ENCODE results near the gene MYO3B. TPM values are rescaled to one million over a fixed set of nuclear protein-coding genes. Genes with fewer than 3 reads are reported as not detected.

Gene MYO3B
- total RNA-seq, 2 experiments from 2014 or later: not detected

GRCh38 chr2:170284205-170284604 is 106.3 kb downstream of the MYO3B start:
- TF ChIP-seq EZH2phosphoT487 (IDR thresholded peaks at IDR 0.05; ENCODE audit: borderline replicate concordance, low read depth, low read length): no peak
- no peak for TF ChIP-seq CTCF (conservative IDR thresholded peaks at IDR 0.05; ENCODE audit: low read length)
- Histone ChIP-seq H3K27ac (ENCODE audit: low read depth, low read length, poor library complexity, severe bottlenecking) (no peak overlapping the region), H3K9me3 (ENCODE audit: low read length) (no peaks in the 10 kb centered on the region), H3K4me1 (ENCODE audit: insufficient read depth, low read length, poor library complexity, severe bottlenecking) (no peaks in the 10 kb centered on the region), H3K9me2 (ENCODE audit: insufficient read depth, low read length) (no peaks in the 10 kb centered on the region), H3K4me3 (ENCODE audit: low read depth, low read length, poor library complexity, severe bottlenecking) (no peak overlapping the region), H3K4me2 (ENCODE audit: low read length) (no peak overlapping the region), H3K79me2 (ENCODE audit: insufficient read depth, low read depth, low read length) (no peaks in the 10 kb centered on the region), H2AFZ (ENCODE audit: low read length) (no peak overlapping the region), H3K36me3 (ENCODE audit: insufficient read depth, low read length) (no peaks in the 10 kb centered on the region), H4K20me1 (ENCODE audit: insufficient read depth, low read length) (no peaks in the 10 kb centered on the region)
- BruUV-seq (replicated peaks): no TSS peak
- no peak for DNase-seq (ENCODE audit: low spot score)
- CTCF ChIA-PET (ENCODE audit: unreplicated experiment): no interaction called here
- intact Hi-C loops (cut with micrococcal nuclease; ENCODE audit: unreplicated experiment): no loop called here
- POLR2A ChIA-PET: no interaction called here

DNA sequence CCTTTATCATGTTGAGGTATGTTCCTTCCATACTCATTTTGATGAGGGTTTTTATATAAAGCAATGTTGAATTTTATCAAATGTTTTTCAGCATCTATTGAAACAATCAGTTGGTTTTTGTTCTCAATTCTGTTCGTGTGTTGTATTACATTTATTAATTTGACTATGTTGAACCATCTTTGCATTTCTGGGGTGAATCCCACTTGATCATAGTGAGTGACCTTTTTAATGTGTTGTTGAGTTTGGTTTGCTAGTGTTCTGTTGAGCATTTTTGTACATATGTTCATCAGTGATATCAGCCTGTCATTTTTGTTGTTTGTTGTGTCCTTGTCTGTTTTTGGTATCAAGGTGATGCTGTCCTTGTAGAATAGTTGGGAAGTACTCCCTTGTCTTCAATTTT is 110.9 kb downstream of the MYO3B start:
- Histone ChIP-seq H3K4me3 (ENCODE audit: low read depth, low read length, poor library complexity, severe bottlenecking) (no peak overlapping the region), H2AFZ (ENCODE audit: low read length) (no peak overlapping the region), H3K79me2 (ENCODE audit: insufficient read depth, low read depth, low read length) (no peaks in the 10 kb centered on the region), H3K36me3 (ENCODE audit: insufficient read depth, low read length) (no peaks in the 10 kb centered on the region), H3K4me2 (ENCODE audit: low read length) (no peak overlapping the region), H3K27ac (ENCODE audit: low read depth, low read length, poor library complexity, severe bottlenecking) (no peak overlapping the region), H3K4me1 (ENCODE audit: insufficient read depth, low read length, poor library complexity, severe bottlenecking) (no peaks in the 10 kb centered on the region), H3K9me2 (ENCODE audit: insufficient read depth, low read length) (no peaks in the 10 kb centered on the region), H4K20me1 (ENCODE audit: insufficient read depth, low read length) (no peaks in the 10 kb centered on the region), H3K9me3 (ENCODE audit: low read length) (no peaks in the 10 kb centered on the region)
- DNase-seq (ENCODE audit: low spot score): no peak
- no TSS peak for BruUV-seq (replicated peaks)
- intact Hi-C loops (cut with micrococcal nuclease; ENCODE audit: unreplicated experiment): no loop called here
- TF ChIP-seq CTCF (conservative IDR thresholded peaks at IDR 0.05; ENCODE audit: low read length): no peak
- TF ChIP-seq EZH2phosphoT487 (IDR thresholded peaks at IDR 0.05; ENCODE audit: borderline replicate concordance, low read depth, low read length): no peak
- ChIA-PET POLR2A (no interaction called here), CTCF (ENCODE audit: unreplicated experiment) (no interaction called here)

DNA sequence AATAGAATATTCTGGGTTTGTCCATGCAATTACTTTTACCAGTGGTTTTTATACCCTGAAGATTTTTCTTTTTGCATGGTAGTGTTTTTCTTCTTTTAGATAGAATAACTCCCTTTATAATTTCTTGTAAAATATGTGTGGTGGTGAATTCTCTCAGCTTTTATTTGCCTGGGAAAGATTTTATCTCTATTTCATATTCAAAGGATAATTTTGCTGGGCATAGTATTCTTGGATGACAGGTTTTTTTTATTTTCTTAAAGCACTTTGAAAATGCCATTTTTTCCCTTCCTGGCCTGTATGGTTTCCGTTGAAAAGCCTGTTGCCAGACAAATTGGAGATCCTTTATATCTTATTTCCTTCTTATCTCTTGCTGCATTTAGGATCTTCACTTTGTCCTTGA is 113.5 kb downstream of the MYO3B start:
- POLR2A ChIA-PET: interaction anchor here (0.6 kb wide), 1 partner anchor 400 kb away, joined by 3 read pairs; no protein-coding TSS in a partner anchor
- H4K20me1 ChIP-seq (ENCODE audit: insufficient read depth, low read length): no peaks in the 10 kb centered on the region
- no peak overlapping the region for H3K4me2 ChIP-seq (ENCODE audit: low read length)
- H3K9me3 ChIP-seq (ENCODE audit: low read length): no peaks in the 10 kb centered on the region
- intact Hi-C loops (cut with micrococcal nuclease; ENCODE audit: unreplicated experiment): no loop called here
- CTCF ChIA-PET (ENCODE audit: unreplicated experiment): no interaction called here
- H3K4me3 ChIP-seq (ENCODE audit: low read depth, low read length, poor library complexity, severe bottlenecking): no peak overlapping the region
- no peaks in the 10 kb centered on the region for H3K36me3 ChIP-seq (ENCODE audit: insufficient read depth, low read length)
- H3K27ac ChIP-seq (ENCODE audit: low read depth, low read length, poor library complexity, severe bottlenecking): no peak overlapping the region
- no TSS peak for BruUV-seq (replicated peaks)
- TF ChIP-seq CTCF (conservative IDR thresholded peaks at IDR 0.05; ENCODE audit: low read length) (no peak), EZH2phosphoT487 (IDR thresholded peaks at IDR 0.05; ENCODE audit: borderline replicate concordance, low read depth, low read length) (no peak)
- no peak for DNase-seq (ENCODE audit: low spot score)
- no peak overlapping the region for H2AFZ ChIP-seq (ENCODE audit: low read length)
- H3K4me1 ChIP-seq (ENCODE audit: insufficient read depth, low read length, poor library complexity, severe bottlenecking): no peaks in the 10 kb centered on the region
- no peaks in the 10 kb centered on the region for H3K79me2 ChIP-seq (ENCODE audit: insufficient read depth, low read depth, low read length)
- H3K9me2 ChIP-seq (ENCODE audit: insufficient read depth, low read length): no peaks in the 10 kb centered on the region
